Measurements from ENCODE around the gene PPP1R3C.

PPP1R3C gene

GRCh38 chr10:91601212-91601611 lies 31.7 kb downstream of the PPP1R3C start:
- no peak overlapping the region for H3K27ac ChIP-seq
- TF ChIP-seq ZFX (IDR thresholded peaks at IDR 0.05; ENCODE audit: borderline replicate concordance) (no peak), CTCF (IDR thresholded peaks at IDR 0.05) (no peak)

GRCh38 chr10:91598211-91598977 lies 34.5 kb downstream of the PPP1R3C start:
- no peak overlapping the region for H3K27ac ChIP-seq
- TF ChIP-seq ZFX (IDR thresholded peaks at IDR 0.05; ENCODE audit: borderline replicate concordance) (no peak), CTCF (IDR thresholded peaks at IDR 0.05) (no peak)

- no peak overlapping the region for H3K27ac ChIP-seq
- no peak for TF ChIP-seq CTCF (IDR thresholded peaks at IDR 0.05)
- no peak for TF ChIP-seq ZFX (IDR thresholded peaks at IDR 0.05; ENCODE audit: borderline replicate concordance)
Observed at GRCh38 chr10:91597197-91597881, 35.5 kb downstream of the PPP1R3C start.

GRCh38 chr10:91596825-91597196 lies 36.1 kb downstream of the PPP1R3C start:
- H3K27ac ChIP-seq = no peak overlapping the region
- no peak for TF ChIP-seq ZFX (IDR thresholded peaks at IDR 0.05; ENCODE audit: borderline replicate concordance)

- H3K27ac ChIP-seq = no peak overlapping the region
- TF ChIP-seq ZFX (IDR thresholded peaks at IDR 0.05; ENCODE audit: borderline replicate concordance) (no peak), CTCF (IDR thresholded peaks at IDR 0.05) (no peak)
Observed at GRCh38 chr10:91593834-91594233, 39.0 kb downstream of the PPP1R3C start.

- TF ChIP-seq ZFX (IDR thresholded peaks at IDR 0.05; ENCODE audit: borderline replicate concordance) (no peak), CTCF (IDR thresholded peaks at IDR 0.05) (no peak)
- H3K27ac ChIP-seq = no peak overlapping the region
Observed at GRCh38 chr10:91593366-91593765, 39.5 kb downstream of the PPP1R3C start.

GRCh38 chr10:91592266-91592975 lies 40.5 kb downstream of the PPP1R3C start:
- TF ChIP-seq CTCF (IDR thresholded peaks at IDR 0.05) = no peak

More at GRCh38 chr10:91592266-91592975, 40.5 kb downstream of the PPP1R3C start:
- H3K27ac ChIP-seq = no peak overlapping the region

All from 22Rv1 (cell line).